Measurements from ENCODE around the gene LBH. TPM values are rescaled to one million over a fixed set of nuclear protein-coding genes. Genes with fewer than 3 reads are reported as not detected.

The LBH gene
- total and polyA plus RNA-seq, 11 donors: 54.2 to 226 (median 166) TPM

- Histone ChIP-seq H3K4me1 (peaks cover 0 to 47% (median 12%) of the 10 kb centered on the region in 12 donors), H3K9me3 (no peaks in the 10 kb centered on the region), H3K27ac (no peak overlapping the region), H3K36me3 (no peaks in the 10 kb centered on the region), H3K27me3 (no peaks in the 10 kb centered on the region), H3K4me3 (no peak overlapping the region)
- DNase-seq (no peak), ATAC-seq (no peak)
- intact Hi-C loops (cut with DNase I): loop anchor here in 6 of 10 donors (5.0 to 10.0 kb wide), 5 partner anchors 33 to 1129 kb away; no protein-coding TSS in a partner anchor
- TF ChIP-seq POLR2A (IDR thresholded peaks at IDR 0.05): no peak
- TF ChIP-seq CTCF (IDR thresholded peaks at IDR 0.05): no peak
- 62 to 79% (median 74%) methylated on average over 1 of the region's 1 CpG for WGBS, 4 donors
These were observed 25.9 kb upstream of the LBH start for GRCh38 chr2:30205456-30205855.

GRCh38 chr2:30206461-30207430, 24.6 kb upstream of the LBH start:
- H3K36me3 ChIP-seq: no peaks in the 10 kb centered on the region
- intact Hi-C loops (cut with DNase I): loop anchor here in 6 of 10 donors (5.0 to 10.0 kb wide), 5 partner anchors 34 to 1128 kb away; no protein-coding TSS in a partner anchor
- DNase-seq (no peak), ATAC-seq (no peak)
- H3K9me3 ChIP-seq: no peaks in the 10 kb centered on the region
- H3K4me3 ChIP-seq: no peak overlapping the region
- no peak for TF ChIP-seq CTCF (IDR thresholded peaks at IDR 0.05)
- no peak for TF ChIP-seq POLR2A (IDR thresholded peaks at IDR 0.05)
- H3K27me3 ChIP-seq: no peaks in the 10 kb centered on the region
- 76 to 81% (median 79%) methylated on average over 9 of the region's 9 CpGs for WGBS, 4 donors
- no peak overlapping the region for H3K27ac ChIP-seq
- H3K4me1 ChIP-seq: peaks cover 0 to 44% (median 8%) of the 10 kb centered on the region in 12 donors

- DNase-seq (peak in 4 of 5 donors; percentile 63 to 79 (median 74)), ATAC-seq (peak; percentile 51 to 96 (median 94))
- WGBS, 4 donors: 0% methylated on average over 2 of the region's 2 CpGs
- Histone ChIP-seq H3K27me3 (no peaks in the 10 kb centered on the region), H3K4me1 (peaks cover 0 to 28% (median 4%) of the 10 kb centered on the region in 12 donors), H3K4me3 (no peak overlapping the region), H3K27ac (peak overlapping the region in 2 of 12 donors; percentile 16 to 35), H3K36me3 (no peaks in the 10 kb centered on the region), H3K9me3 (no peaks in the 10 kb centered on the region)
- intact Hi-C loops (cut with DNase I): loop anchor here (1.0 to 10.0 kb wide), 7 partner anchors 36 to 1126 kb away; no protein-coding TSS in a partner anchor
- TF ChIP-seq CTCF (IDR thresholded peaks at IDR 0.05) (peak; percentile 82 to 96 (median 90)), POLR2A (IDR thresholded peaks at IDR 0.05) (no peak)
These were observed 22.9 kb upstream of the LBH start for GRCh38 chr2:30208453-30208852.

GRCh38 chr2:30209227-30209626, 22.1 kb upstream of the LBH start:
- Histone ChIP-seq H3K9me3 (no peaks in the 10 kb centered on the region), H3K27ac (peak overlapping the region in 2 of 12 donors; percentile 16 to 35), H3K36me3 (no peaks in the 10 kb centered on the region), H3K27me3 (no peaks in the 10 kb centered on the region), H3K4me1 (peaks cover 0 to 28% (median 6%) of the 10 kb centered on the region in 12 donors), H3K4me3 (no peak overlapping the region)
- 91 to 97% methylated on average over 2 of the region's 2 CpGs; no CpG with 5 or more reads in 2 of the 4 donors for WGBS, 4 donors
- DNase-seq: no peak
- ATAC-seq: no peak
- no peak for TF ChIP-seq POLR2A (IDR thresholded peaks at IDR 0.05)
- no peak for TF ChIP-seq CTCF (IDR thresholded peaks at IDR 0.05)
- intact Hi-C loops (cut with DNase I): loop anchor here in 9 of 10 donors (2.0 to 10.0 kb wide), 6 partner anchors 37 to 1126 kb away; no protein-coding TSS in a partner anchor
